Measurements from ENCODE around the gene DRC3. TPM values are rescaled to one million over a fixed set of nuclear protein-coding genes. Genes with fewer than 3 reads are reported as not detected.
A peak's percentile ranks its signal among the peaks of the same experiment; 100 is the strongest.

The DRC3 gene, protein sequence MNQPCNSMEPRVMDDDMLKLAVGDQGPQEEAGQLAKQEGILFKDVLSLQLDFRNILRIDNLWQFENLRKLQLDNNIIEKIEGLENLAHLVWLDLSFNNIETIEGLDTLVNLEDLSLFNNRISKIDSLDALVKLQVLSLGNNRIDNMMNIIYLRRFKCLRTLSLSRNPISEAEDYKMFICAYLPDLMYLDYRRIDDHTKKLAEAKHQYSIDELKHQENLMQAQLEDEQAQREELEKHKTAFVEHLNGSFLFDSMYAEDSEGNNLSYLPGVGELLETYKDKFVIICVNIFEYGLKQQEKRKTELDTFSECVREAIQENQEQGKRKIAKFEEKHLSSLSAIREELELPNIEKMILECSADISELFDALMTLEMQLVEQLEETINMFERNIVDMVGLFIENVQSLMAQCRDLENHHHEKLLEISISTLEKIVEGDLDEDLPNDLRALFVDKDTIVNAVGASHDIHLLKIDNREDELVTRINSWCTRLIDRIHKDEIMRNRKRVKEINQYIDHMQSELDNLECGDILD
- total RNA-seq (10 to 100 TPM in 1 of 2 donors, 1 to 10 TPM in 1; 4.1 to 19.9 TPM), polyA plus RNA-seq (ENCODE audit: insufficient read length in 2 of 2) (10 to 100 TPM; 20.8 to 24.6 TPM)
- long read RNA-seq, donor 1, partial matches to known transcripts = 0 of 12 reads
- long read RNA-seq, donor 1, other reads (novel, unspliced or antisense) = 10 of 12 reads
- long read RNA-seq, donor 2, partial matches to known transcripts = 0 of 1 reads
- long read RNA-seq, donor 2, other reads (novel, unspliced or antisense) = 0 of 1 reads
- long read RNA-seq, donor 3 = 0 reads
- long read RNA-seq, donor 4, partial matches to known transcripts = 28 of 35 reads
- long read RNA-seq, donor 4, other reads (novel, unspliced or antisense) = 7 of 35 reads

DNA sequence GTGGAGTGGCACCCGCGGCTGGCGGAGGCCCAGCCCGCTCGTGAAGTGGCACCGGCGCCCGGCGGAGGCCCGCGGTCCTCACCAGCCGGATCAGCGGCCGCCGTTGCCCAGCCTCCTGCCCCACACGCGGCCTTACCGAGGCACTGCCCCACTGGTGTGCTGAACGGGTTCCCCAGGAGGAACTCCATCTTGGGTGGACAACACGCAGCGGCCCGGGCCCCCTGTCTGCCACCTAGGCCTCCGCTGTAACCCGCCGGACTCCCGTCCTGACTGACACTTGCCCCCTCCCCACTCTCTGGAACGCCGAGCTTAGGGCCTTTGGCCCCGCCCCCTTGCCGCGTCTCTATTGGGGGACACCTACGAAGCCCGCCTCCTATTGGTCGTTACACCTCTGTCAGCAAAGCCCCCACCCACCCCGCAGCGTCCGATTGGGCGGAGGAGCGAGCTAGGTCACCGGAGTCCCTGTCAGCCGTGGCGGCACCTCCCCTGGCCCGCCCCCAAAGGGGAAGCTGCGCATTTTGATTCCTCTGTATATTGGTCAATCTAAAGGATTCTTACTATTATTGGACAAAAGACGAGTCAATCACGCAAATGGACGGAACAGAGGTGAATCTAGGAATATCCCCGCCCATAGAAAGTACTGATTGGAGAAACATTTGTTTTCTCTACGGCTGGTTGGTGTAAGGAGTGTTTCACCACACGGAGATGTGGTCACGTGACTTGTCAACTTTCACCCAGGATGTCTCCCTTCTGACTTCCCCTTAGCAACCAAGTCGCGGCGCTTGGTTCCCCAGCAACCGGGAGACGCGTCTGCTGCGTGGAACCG is at the start of gene DRC3, which contains the start of gene TOM1L2:
Gene DRC3, plus strand, starts transcription at position 737 of the 826 bp plus-strand sequence. CDS start 4,737 bp downstream, outside the sequence.
Gene TOM1L2, minus strand, starts transcription at position 275 of the 826 bp plus-strand sequence. Its CDS starts 87 bp downstream, at position 188.
- Histone ChIP-seq H3K4me1 (ENCODE audit: control insufficient read depth, insufficient read depth, low read length) (peaks cover 9% of the 10 kb centered on the region), H3K27ac (ENCODE audit: low read depth, low read length) (peak within 1 kb of the TSS; percentile 83), H3K36me3 (ENCODE audit: control insufficient read depth, insufficient read depth, low read length) (peaks cover 6% of the 10 kb centered on the region), H3K9me3 (ENCODE audit: control insufficient read depth, insufficient read depth, low read length) (no peaks in the 10 kb centered on the region), H3K27me3 (ENCODE audit: control insufficient read depth, insufficient read depth, low read length) (no peaks in the 10 kb centered on the region), H3K4me3 (ENCODE audit: low read depth, low read length) (peak within 1 kb of the TSS; percentile 82)
- peak; percentile 100 for DNase-seq (ENCODE audit: low read depth in 4 of 6, low spot score in 6 of 6)
- 0% methylated on average over 49 of the region's 59 CpGs for WGBS (ENCODE audit: insufficient coverage)

DNA sequence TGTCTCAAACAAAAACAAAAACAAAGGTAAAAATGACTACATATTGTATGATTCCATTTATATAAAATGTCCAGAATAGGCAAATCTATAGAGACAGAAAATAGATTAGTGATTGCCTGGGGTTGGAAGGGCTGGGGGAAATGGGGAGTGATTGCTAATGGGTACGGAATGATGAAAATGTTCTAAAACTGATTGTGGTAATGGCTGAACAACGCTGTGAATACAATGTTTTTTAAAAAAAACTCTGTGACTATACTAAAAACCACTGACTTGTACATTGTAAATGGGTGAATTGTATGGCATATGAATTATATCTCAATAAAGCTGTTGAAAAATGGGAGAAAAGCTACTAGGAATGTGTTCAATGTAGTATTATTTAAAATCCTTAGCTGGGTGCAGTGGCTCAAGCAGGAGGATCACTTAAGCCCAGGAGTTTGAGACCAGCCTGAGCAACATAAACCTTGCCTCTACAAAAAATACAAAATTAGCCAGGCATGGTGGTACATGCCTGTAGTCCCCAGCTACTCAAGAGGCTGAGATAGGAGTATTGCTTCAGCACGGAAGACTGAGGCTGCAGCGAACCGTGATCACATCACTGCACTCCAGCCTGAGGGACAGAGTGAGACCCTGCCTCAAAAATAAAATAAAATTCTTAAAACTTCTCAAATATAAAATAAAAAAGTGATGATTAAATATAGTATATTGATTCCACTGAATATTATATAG is 48.4 kb upstream of the DRC3 start:
- no peaks in the 10 kb centered on the region for H3K27me3 ChIP-seq (ENCODE audit: control insufficient read depth, insufficient read depth, low read length)
- H3K4me1 ChIP-seq (ENCODE audit: control insufficient read depth, insufficient read depth, low read length) = peaks cover 68% of the 10 kb centered on the region
- no peak overlapping the region for H3K27ac ChIP-seq (ENCODE audit: low read depth, low read length)
- H3K9me3 ChIP-seq (ENCODE audit: control insufficient read depth, insufficient read depth, low read length) = no peaks in the 10 kb centered on the region
- WGBS (ENCODE audit: insufficient coverage) = no CpG with 5 or more reads among the region's 5 CpGs
- no peaks in the 10 kb centered on the region for H3K36me3 ChIP-seq (ENCODE audit: control insufficient read depth, insufficient read depth, low read length)
- H3K4me3 ChIP-seq (ENCODE audit: low read depth, low read length) = no peak overlapping the region
- DNase-seq (ENCODE audit: low read depth in 4 of 6, low spot score in 6 of 6) = no peak

DNA sequence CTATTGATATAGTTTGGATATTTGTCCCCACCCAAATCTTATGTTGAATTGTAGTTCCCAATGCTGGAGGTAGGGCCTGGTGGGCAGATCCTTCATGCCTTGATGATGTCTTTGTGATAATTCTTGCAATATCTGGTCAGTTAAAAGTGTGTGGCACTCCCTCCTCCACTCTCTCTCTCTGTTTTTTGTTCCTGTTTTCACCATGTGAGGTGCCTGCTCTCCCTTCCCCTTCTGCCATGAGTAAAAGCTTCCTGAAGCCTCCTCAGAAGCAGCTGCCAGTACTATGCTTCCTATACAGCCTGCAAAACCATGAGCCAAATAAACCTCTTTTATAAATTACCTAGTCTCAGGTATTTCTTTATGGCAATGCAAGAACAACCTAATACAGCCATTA is 47.8 kb upstream of the DRC3 start:
- Histone ChIP-seq H3K4me1 (ENCODE audit: control insufficient read depth, insufficient read depth, low read length) (peaks cover 65% of the 10 kb centered on the region), H3K27me3 (ENCODE audit: control insufficient read depth, insufficient read depth, low read length) (no peaks in the 10 kb centered on the region), H3K27ac (ENCODE audit: low read depth, low read length) (no peak overlapping the region), H3K4me3 (ENCODE audit: low read depth, low read length) (no peak overlapping the region), H3K9me3 (ENCODE audit: control insufficient read depth, insufficient read depth, low read length) (no peaks in the 10 kb centered on the region), H3K36me3 (ENCODE audit: control insufficient read depth, insufficient read depth, low read length) (no peaks in the 10 kb centered on the region)
- DNase-seq (ENCODE audit: low read depth in 4 of 6, low spot score in 6 of 6) = no peak

DNA sequence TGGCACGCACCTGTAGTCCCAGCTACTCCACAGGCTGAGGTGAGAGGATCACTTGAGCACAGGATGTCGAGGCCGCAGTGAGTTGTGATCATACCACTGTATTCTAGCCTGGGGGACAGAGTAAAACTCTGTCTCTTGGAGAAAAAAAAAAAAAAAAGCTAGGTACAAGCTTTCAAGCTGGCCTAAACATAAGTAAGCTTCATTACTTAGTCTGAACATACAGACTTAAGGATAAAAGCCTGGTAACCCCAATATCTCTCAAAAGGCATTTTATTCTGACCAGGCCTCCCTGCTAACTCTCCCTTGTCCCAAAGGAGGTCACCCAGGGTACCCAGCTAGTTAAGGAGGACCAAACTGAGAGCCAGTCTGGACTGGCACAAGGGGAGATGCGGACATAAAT is 46.6 kb upstream of the DRC3 start:
- WGBS (ENCODE audit: insufficient coverage) = 56% methylated on average over 3 of the region's 4 CpGs
- no peak overlapping the region for H3K27ac ChIP-seq (ENCODE audit: low read depth, low read length)
- H3K9me3 ChIP-seq (ENCODE audit: control insufficient read depth, insufficient read depth, low read length) = no peaks in the 10 kb centered on the region
- peaks cover 59% of the 10 kb centered on the region for H3K4me1 ChIP-seq (ENCODE audit: control insufficient read depth, insufficient read depth, low read length)
- no peak for DNase-seq (ENCODE audit: low read depth in 4 of 6, low spot score in 6 of 6)
- no peak overlapping the region for H3K4me3 ChIP-seq (ENCODE audit: low read depth, low read length)
- H3K36me3 ChIP-seq (ENCODE audit: control insufficient read depth, insufficient read depth, low read length) = no peaks in the 10 kb centered on the region
- H3K27me3 ChIP-seq (ENCODE audit: control insufficient read depth, insufficient read depth, low read length) = no peaks in the 10 kb centered on the region

GRCh38 chr17:17926840-17927449 is 45.7 kb upstream of the DRC3 start:
- Histone ChIP-seq H3K9me3 (ENCODE audit: control insufficient read depth, insufficient read depth, low read length) (no peaks in the 10 kb centered on the region), H3K4me1 (ENCODE audit: control insufficient read depth, insufficient read depth, low read length) (peaks cover 50% of the 10 kb centered on the region), H3K27me3 (ENCODE audit: control insufficient read depth, insufficient read depth, low read length) (no peaks in the 10 kb centered on the region), H3K36me3 (ENCODE audit: control insufficient read depth, insufficient read depth, low read length) (no peaks in the 10 kb centered on the region), H3K4me3 (ENCODE audit: low read depth, low read length) (no peak overlapping the region), H3K27ac (ENCODE audit: low read depth, low read length) (peak overlapping the region; percentile 41)
- DNase-seq (ENCODE audit: low read depth in 4 of 6, low spot score in 6 of 6) = no peak
- 0% methylated on average over 1 of the region's 5 CpGs for WGBS (ENCODE audit: insufficient coverage)

DNA sequence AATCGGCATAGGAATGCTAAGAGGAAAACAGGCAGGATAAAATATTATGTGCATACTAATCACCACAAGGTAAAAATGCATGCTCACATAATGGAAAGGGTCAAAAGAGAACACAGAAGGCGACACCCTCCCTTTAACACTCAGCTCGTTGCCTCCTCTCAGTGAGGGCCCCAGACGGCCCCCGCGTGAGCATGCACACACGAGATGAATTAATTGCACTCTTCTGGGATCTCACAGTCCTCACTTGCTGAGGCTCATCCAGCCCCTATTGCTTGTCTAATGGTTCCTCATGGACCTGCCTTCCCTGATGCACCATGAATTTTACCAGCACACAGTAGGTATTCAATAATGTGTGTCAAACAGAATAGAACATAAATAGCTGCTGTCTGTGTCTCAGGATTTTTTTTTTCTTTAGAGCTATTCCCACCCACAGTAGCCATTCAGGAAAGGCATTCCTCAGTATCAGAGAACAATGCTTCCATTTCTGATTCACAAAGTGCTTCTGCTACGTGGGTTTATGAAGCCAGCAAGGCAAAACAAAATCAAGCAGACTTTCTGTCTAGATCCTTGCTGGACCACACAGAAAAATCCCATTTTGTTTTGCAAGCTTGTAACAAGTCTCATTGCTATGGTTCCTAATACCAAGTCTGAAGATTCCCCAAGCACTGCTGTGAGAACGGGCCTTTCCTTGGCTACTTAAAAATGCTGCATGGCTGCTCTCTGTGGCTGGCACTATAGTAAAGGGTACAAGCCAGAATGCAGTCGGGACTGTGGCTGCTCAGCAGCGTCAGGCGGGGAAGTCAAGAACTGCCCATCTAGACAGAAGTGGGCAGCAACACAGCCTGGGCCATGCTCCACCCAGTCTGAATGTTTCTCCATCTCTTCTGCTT is 44.0 kb upstream of the DRC3 start:
- peak in 2 of 6 donors; percentile 83 to 88 for DNase-seq (ENCODE audit: low read depth in 4 of 6, low spot score in 6 of 6)
- H3K27me3 ChIP-seq (ENCODE audit: control insufficient read depth, insufficient read depth, low read length) = no peaks in the 10 kb centered on the region
- peak overlapping the region; percentile 91 for H3K27ac ChIP-seq (ENCODE audit: low read depth, low read length)
- peaks cover 35% of the 10 kb centered on the region for H3K4me1 ChIP-seq (ENCODE audit: control insufficient read depth, insufficient read depth, low read length)
- 5% methylated on average over 11 of the region's 12 CpGs for WGBS (ENCODE audit: insufficient coverage)
- H3K4me3 ChIP-seq (ENCODE audit: low read depth, low read length) = no peak overlapping the region
- no peaks in the 10 kb centered on the region for H3K9me3 ChIP-seq (ENCODE audit: control insufficient read depth, insufficient read depth, low read length)
- H3K36me3 ChIP-seq (ENCODE audit: control insufficient read depth, insufficient read depth, low read length) = no peaks in the 10 kb centered on the region

DNA sequence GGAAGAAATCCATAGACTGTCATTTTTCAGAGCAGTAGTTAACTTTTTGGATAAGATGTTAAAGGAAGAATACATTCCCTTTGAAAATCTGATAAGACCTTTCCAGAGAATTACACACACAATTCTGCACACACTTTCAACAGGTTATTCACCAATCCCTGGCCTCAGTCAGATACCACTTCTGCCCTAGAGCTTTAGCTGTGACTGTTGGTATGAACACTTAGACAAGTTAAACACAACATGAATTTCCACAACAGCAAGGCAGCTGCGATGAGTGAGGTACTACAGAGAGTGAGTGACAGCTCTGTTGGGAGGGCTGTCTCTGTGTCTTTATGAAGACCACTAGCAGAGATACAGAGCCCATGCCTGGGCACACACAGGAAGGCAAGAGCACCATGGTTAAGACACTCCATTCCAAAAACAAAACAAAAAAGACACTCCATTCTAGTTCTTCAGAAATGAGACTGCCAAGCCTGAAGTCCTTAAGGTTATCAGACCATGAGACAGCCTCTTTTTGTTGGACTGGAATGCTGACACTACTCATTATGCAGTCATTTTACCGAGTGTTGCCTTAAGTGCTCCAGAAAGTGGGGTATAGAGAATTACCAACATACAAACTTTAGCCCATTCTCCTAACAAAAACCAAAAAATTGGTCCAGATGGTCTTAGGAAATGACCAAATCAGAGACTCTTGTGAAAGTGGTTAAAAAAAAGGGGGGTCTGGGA is 42.8 kb upstream of the DRC3 start:
- no peak overlapping the region for H3K4me3 ChIP-seq (ENCODE audit: low read depth, low read length)
- DNase-seq (ENCODE audit: low read depth in 4 of 6, low spot score in 6 of 6) = no peak
- no CpG with 5 or more reads among the region's 2 CpGs for WGBS (ENCODE audit: insufficient coverage)
- no peaks in the 10 kb centered on the region for H3K9me3 ChIP-seq (ENCODE audit: control insufficient read depth, insufficient read depth, low read length)
- peaks cover 33% of the 10 kb centered on the region for H3K4me1 ChIP-seq (ENCODE audit: control insufficient read depth, insufficient read depth, low read length)
- H3K27ac ChIP-seq (ENCODE audit: low read depth, low read length) = peak overlapping the region; percentile 91
- no peaks in the 10 kb centered on the region for H3K36me3 ChIP-seq (ENCODE audit: control insufficient read depth, insufficient read depth, low read length)
- no peaks in the 10 kb centered on the region for H3K27me3 ChIP-seq (ENCODE audit: control insufficient read depth, insufficient read depth, low read length)

DNA sequence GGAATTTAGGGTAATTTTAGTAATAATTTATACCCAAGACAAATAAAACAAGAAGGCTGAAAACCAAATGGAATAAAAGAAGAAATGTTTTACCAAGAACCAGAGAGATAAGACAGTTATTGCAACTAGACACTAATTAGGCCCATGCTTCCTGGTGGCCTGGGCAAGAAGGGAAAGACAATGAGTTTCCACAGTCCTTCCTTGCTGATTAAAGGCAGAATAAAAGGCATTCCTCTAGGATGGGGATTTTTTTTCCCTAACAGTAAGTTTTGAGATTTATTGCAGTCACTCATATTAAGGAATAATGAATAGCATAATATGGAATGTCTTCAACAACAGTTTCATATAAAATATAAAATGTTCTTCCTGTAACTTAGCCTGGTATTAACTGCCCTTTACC is 42.0 kb upstream of the DRC3 start:
- Histone ChIP-seq H3K27me3 (ENCODE audit: control insufficient read depth, insufficient read depth, low read length) (no peaks in the 10 kb centered on the region), H3K4me3 (ENCODE audit: low read depth, low read length) (no peak overlapping the region), H3K9me3 (ENCODE audit: control insufficient read depth, insufficient read depth, low read length) (no peaks in the 10 kb centered on the region), H3K36me3 (ENCODE audit: control insufficient read depth, insufficient read depth, low read length) (no peaks in the 10 kb centered on the region), H3K27ac (ENCODE audit: low read depth, low read length) (peak overlapping the region; percentile 91), H3K4me1 (ENCODE audit: control insufficient read depth, insufficient read depth, low read length) (peaks cover 33% of the 10 kb centered on the region)
- DNase-seq (ENCODE audit: low read depth in 4 of 6, low spot score in 6 of 6) = no peak

All from spinal cord (tissue), 10 donors.